Adrenal gland (tissue), 12 donors: ENCODE data around the gene NDUFS6. TPM values are rescaled to one million over a fixed set of nuclear protein-coding genes. Genes with fewer than 3 reads are reported as not detected.

Experiments
- DNase-seq, 7 donors: peaks; one replicate each; pipeline ENCODE4 v3.0.0-alpha.2; 2019 to 2020
- H3K27ac ChIP-seq, 5 donors: fragments of 200-600 bp; sonication (generic) in 4 of 5; 1 replicate in 3 of 5; 2 replicates in 2 of 5; pipeline versions ENCODE4 v1.5.1 to v1.8.0; 2016 to 2020; ENCODE audit warnings: mild to moderate bottlenecking in 1 of 5
- H3K27me3 ChIP-seq: fragments of 200-600 bp; 2 replicates; pipeline ENCODE4 v1.8.0; 2021
- H3K36me3 ChIP-seq, 2 donors: fragments of 200-600 bp; replicated peaks in 1 of 2; 1 replicate in 1 of 2; 2 replicates in 1 of 2; pipeline versions ENCODE4 v1.5.1 to v1.8.0; 2018 to 2022
- H3K4me1 ChIP-seq, 2 donors: fragments of 200-600 bp; replicated peaks in 1 of 2; 1 replicate in 1 of 2; 2 replicates in 1 of 2; pipeline versions ENCODE4 v1.5.1 to v1.8.0; 2018 to 2021
- H3K4me3 ChIP-seq, 4 donors: fragments of 200-600 bp; sonication (generic) in 3 of 4; one replicate each; pipeline ENCODE4 v1.5.1; 2016 to 2018
- H3K9me3 ChIP-seq, 3 donors: fragments of 200-600 bp; sonication (generic) in 1 of 3; replicated peaks in 1 of 3; 1 replicate in 2 of 3; 2 replicates in 1 of 3; pipeline versions ENCODE4 v1.5.1 to v1.8.0; 2016 to 2021
- CTCF ChIP-seq, 6 experiments: fragments of 450-650 bp in 4 of 6; fragments of 200-600 bp in 2 of 6; sonication (generic) in 1 of 6; IDR thresholded peaks; 1 replicate in 5 of 6; 2 replicates in 1 of 6; pipeline versions ENCODE4 v1.5.1 to v1.8.0; 2016 to 2021; ENCODE audit warnings: antibody characterized with exemption in 6 of 6, mild to moderate bottlenecking in 2 of 6, moderate library complexity in 1 of 6
- POLR2A ChIP-seq, 2 donors: fragments of 450-650 bp; IDR thresholded peaks; one replicate each; pipeline ENCODE4 v1.6.1; 2017; ENCODE audit warnings: antibody characterized with exemption in 2 of 2, mild to moderate bottlenecking in 2 of 2, moderate library complexity in 1 of 2
- WGBS, 4 donors: extraction: QIAGEN DNeasy Blood & Tissue Kit in 2 of 4; methylation state at CpG; one replicate each; pipeline versions ENCODE4 v1.1.5 to v1.1.7; 2013 to 2017; 5-methylcytosine and 5-hydroxymethylcytosine counted together
- intact Hi-C, 2 donors: fragments of 100-400 bp; cut with DNase I; formaldehyde crosslinking; loops; one replicate each; pipeline versions ENCODE4 v1.14.1 to v1.15.0; 2022 to 2023
- polyA plus RNA-seq, 3 donors: library from polyadenylated mRNA; stranded (reverse); fragments of 200-250 nt in 2 of 3; fragments of 350-450 nt in 1 of 3; fragmentation: Illumina TruSeq in 1 of 3; extraction: RNeasy Lipid Tissue Mini Kit (QIAGEN cat#74804) in 1 of 3; gene quantifications; one replicate each; pipeline ENCODE4 v1.2.3, GENCODE V29; 2013 to 2014
- total RNA-seq, 9 donors: library from RNA; depleted of rRNA in 4 of 9; stranded (reverse); fragments of >200 nt in 4 of 9; fragments of 120-200 nt in 1 of 9; fragmentation: NEBNext Ultra II Directional in 1 of 9; extraction: Animal tissue kit (Norgen Biotek cat#: 25700) in 1 of 9; gene quantifications; one replicate each; pipeline versions ENCODE4 v1.1.0 to v1.2.4, GENCODE V29; 2013 to 2023
- donor health status: healthy with polysubstance abuse.
- donor health status: Bipolar disorder and iron deficiency.
- donor health status: DM: yes; HTN: yes; CAD: no.
- donor health status: DM: no; HTN: no; CAD: no.
- donor health status: DM: no; HTN: no; CAD: no.
- donor health status: DM: yes; HTN: yes; CAD: no.

NDUFS6 gene
- total and polyA plus RNA-seq, 12 donors: 23.3 to 75.8 (median 37.9) TPM

GRCh38 chr5:1835431-1835830, 34.2 kb downstream of the NDUFS6 start:
- intact Hi-C loops: no loop called here
- no peak for DNase-seq
- TF ChIP-seq CTCF (IDR thresholded peaks at IDR 0.05): no peak
- no peak for TF ChIP-seq POLR2A (IDR thresholded peaks at IDR 0.05)
- H3K36me3 ChIP-seq: no peaks in the 10 kb centered on the region
- no peaks in the 10 kb centered on the region for H3K9me3 ChIP-seq
- H3K4me3 ChIP-seq: no peak overlapping the region
- 85 to 89% (median 85%) methylated on average over 12 to 13 of the region's 13 CpGs for WGBS, 4 donors
- H3K4me1 ChIP-seq: peaks cover 0 to 4% of the 10 kb centered on the region in 2 donors
- H3K27me3 ChIP-seq: no peaks in the 10 kb centered on the region
- no peak overlapping the region for H3K27ac ChIP-seq

GRCh38 chr5:1836176-1836890, 35.1 kb downstream of the NDUFS6 start:
- 45 to 53% (median 49%) methylated on average over 23 of the region's 23 CpGs for WGBS, 4 donors
- no peaks in the 10 kb centered on the region for H3K9me3 ChIP-seq
- intact Hi-C loops: no loop called here
- H3K27me3 ChIP-seq: no peaks in the 10 kb centered on the region
- DNase-seq: peak in 5 of 7 donors; percentile 31 to 60 (median 52)
- no peak overlapping the region for H3K27ac ChIP-seq
- TF ChIP-seq POLR2A (IDR thresholded peaks at IDR 0.05) (no peak), CTCF (IDR thresholded peaks at IDR 0.05) (no peak)
- H3K4me3 ChIP-seq: no peak overlapping the region
- H3K36me3 ChIP-seq: no peaks in the 10 kb centered on the region
- H3K4me1 ChIP-seq: peaks cover 0 to 4% of the 10 kb centered on the region in 2 donors

DNA sequence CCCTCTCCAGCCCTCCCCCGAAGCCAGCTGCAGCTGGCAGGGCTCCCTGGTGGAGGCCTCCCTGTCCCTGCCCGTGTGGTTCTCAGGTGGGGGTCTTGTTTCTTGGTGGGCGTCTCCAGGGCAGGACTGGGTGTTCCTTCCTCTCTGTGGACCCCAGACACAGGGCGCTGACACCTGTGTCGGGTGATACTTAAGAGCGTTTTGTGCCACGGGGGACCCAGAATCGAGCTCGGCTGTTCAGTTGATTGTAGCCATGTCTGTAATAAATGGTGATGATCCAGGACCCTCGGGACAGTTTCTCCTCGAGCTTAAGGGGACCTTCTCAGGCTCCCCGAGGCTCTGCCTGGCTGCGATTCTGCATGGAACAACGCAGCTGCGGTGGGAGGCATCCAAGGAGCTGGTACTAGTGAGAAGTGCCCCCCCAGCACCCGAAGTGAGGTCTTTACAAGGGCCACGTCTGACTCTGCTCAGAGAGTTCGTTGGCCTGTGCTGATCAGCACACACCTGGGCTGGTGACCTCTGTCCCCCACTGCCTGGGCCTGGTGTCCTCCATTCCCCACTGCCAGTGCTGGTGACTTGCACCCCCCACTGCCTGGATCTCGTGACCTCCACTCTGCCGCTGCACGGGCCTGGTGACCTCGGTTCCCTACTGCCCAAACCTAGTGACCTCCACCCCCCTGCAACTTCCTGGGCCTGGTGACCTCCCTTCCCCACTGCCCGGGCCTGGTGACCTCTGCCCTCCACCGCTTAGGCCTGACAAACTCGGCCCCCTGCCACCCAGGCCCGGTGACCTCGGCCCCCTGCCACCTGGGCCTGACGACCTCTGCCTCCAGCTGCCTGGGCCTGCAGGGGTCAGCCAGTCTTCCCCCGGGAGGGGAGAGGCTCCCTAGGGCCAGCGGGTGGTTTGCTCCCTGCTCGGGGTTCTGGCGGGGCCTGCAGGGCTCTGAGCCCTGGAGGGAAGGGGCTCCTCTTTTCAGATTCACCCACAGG, 36.0 kb downstream of the NDUFS6 start:
- no peak for TF ChIP-seq CTCF (IDR thresholded peaks at IDR 0.05)
- no peak for TF ChIP-seq POLR2A (IDR thresholded peaks at IDR 0.05)
- no peak for DNase-seq
- Histone ChIP-seq H3K4me1 (peaks cover 0 to 4% of the 10 kb centered on the region in 2 donors), H3K27ac (no peak overlapping the region), H3K27me3 (no peaks in the 10 kb centered on the region), H3K9me3 (no peaks in the 10 kb centered on the region), H3K4me3 (no peak overlapping the region), H3K36me3 (no peaks in the 10 kb centered on the region)
- 74 to 82% (median 79%) methylated on average over 18 to 32 of the region's 32 CpGs for WGBS, 4 donors
- intact Hi-C loops: no loop called here

GRCh38 chr5:1838013-1838412, 36.8 kb downstream of the NDUFS6 start:
- Histone ChIP-seq H3K27ac (no peak overlapping the region), H3K36me3 (no peaks in the 10 kb centered on the region), H3K9me3 (no peaks in the 10 kb centered on the region), H3K4me1 (peaks cover 0 to 4% of the 10 kb centered on the region in 2 donors), H3K27me3 (no peaks in the 10 kb centered on the region), H3K4me3 (no peak overlapping the region)
- TF ChIP-seq CTCF (IDR thresholded peaks at IDR 0.05): no peak
- no peak for TF ChIP-seq POLR2A (IDR thresholded peaks at IDR 0.05)
- WGBS, 4 donors: 83 to 89% (median 86%) methylated on average over 2 to 9 of the region's 9 CpGs
- intact Hi-C loops: no loop called here
- DNase-seq: no peak
